ENCODE measurements around the gene ITCH. TPM values are rescaled to one million over a fixed set of nuclear protein-coding genes. Genes with fewer than 3 reads are reported as not detected.
"Not testable (repeated sequence)": the region's sequence is repeated elsewhere in the genome, so short reads cannot be mapped to it uniquely, and the experiment has no call there.

The ITCH gene
- total RNA-seq, 1 donor from 2014 or later, result 96.9 TPM

DNA sequence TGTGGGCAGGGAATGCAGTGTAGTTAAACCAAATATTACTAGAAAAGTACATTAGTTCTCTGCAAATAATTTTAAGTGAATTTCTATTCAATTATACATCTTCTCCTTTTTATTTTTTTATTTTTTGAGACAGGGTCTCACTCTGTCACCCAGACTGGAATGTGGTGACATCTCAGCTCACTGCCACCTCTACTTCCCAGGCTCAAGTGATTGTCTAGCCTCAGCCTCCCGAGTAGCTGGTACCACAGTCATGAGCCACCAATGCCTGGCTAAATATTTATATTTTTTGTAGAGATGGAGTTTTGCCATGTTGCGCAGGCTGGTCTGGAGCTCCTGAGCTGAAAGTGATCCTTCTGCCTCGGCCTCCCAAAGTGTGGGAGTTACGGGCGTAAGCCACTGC lies 76.1 kb downstream of the ITCH start:
- no peak for TF ChIP-seq CTCF (IDR thresholded peaks at IDR 0.05)
- Mint-ChIP-seq H3K36me3 (ENCODE audit: low read depth) (peaks cover 28% of the 10 kb centered on the region), H3K27me3 (ENCODE audit: low read depth) (no peaks in the 10 kb centered on the region), H3K27ac (ENCODE audit: unreplicated experiment) (no peak overlapping the region), H3K9me3 (ENCODE audit: low read depth) (no peaks in the 10 kb centered on the region), H3K4me3 (ENCODE audit: unreplicated experiment) (no peak overlapping the region), H3K4me1 (ENCODE audit: low read depth) (peaks cover 29% of the 10 kb centered on the region)
- DNase-seq (ENCODE audit: low spot score), result no peak

GRCh38 chr20:34441423-34441822 lies 78.3 kb downstream of the ITCH start:
- Mint-ChIP-seq H3K27ac (ENCODE audit: unreplicated experiment) (peak overlapping the region; percentile 27), H3K4me1 (ENCODE audit: low read depth) (peaks cover 19% of the 10 kb centered on the region), H3K36me3 (ENCODE audit: low read depth) (peaks cover 42% of the 10 kb centered on the region)
- H3K4me3 Mint-ChIP-seq (ENCODE audit: unreplicated experiment); H3K27me3 Mint-ChIP-seq (ENCODE audit: low read depth); DNase-seq (ENCODE audit: low spot score); H3K9me3 Mint-ChIP-seq (ENCODE audit: low read depth): not testable (repeated sequence)

GRCh38 chr20:34443546-34443945 lies 80.5 kb downstream of the ITCH start:
- DNase-seq (ENCODE audit: low spot score), result no peak
- TF ChIP-seq CTCF (IDR thresholded peaks at IDR 0.05), result no peak
- Mint-ChIP-seq H3K27ac (ENCODE audit: unreplicated experiment) (no peak overlapping the region), H3K4me3 (ENCODE audit: unreplicated experiment) (no peak overlapping the region), H3K9me3 (ENCODE audit: low read depth) (no peaks in the 10 kb centered on the region), H3K4me1 (ENCODE audit: low read depth) (no peaks in the 10 kb centered on the region), H3K27me3 (ENCODE audit: low read depth) (no peaks in the 10 kb centered on the region), H3K36me3 (ENCODE audit: low read depth) (peaks cover 60% of the 10 kb centered on the region)

- TF ChIP-seq CTCF (IDR thresholded peaks at IDR 0.05), result no peak
- Mint-ChIP-seq H3K9me3 (ENCODE audit: low read depth) (no peaks in the 10 kb centered on the region), H3K27me3 (ENCODE audit: low read depth) (no peaks in the 10 kb centered on the region), H3K4me3 (ENCODE audit: unreplicated experiment) (no peak overlapping the region), H3K4me1 (ENCODE audit: low read depth) (no peaks in the 10 kb centered on the region), H3K27ac (ENCODE audit: unreplicated experiment) (peak overlapping the region; percentile 78), H3K36me3 (ENCODE audit: low read depth) (peaks cover 62% of the 10 kb centered on the region)
- DNase-seq (ENCODE audit: low spot score), result no peak
Observed at GRCh38 chr20:34445177-34446065, 82.3 kb downstream of the ITCH start.

- DNase-seq (ENCODE audit: low spot score), result no peak
- H3K36me3 Mint-ChIP-seq (ENCODE audit: low read depth), result peaks cover 65% of the 10 kb centered on the region
- peak overlapping the region; percentile 37 for H3K27ac Mint-ChIP-seq (ENCODE audit: unreplicated experiment)
- H3K27me3 Mint-ChIP-seq (ENCODE audit: low read depth), result no peaks in the 10 kb centered on the region
- H3K4me3 Mint-ChIP-seq (ENCODE audit: unreplicated experiment), result no peak overlapping the region
- H3K9me3 Mint-ChIP-seq (ENCODE audit: low read depth), result no peaks in the 10 kb centered on the region
- no peak for TF ChIP-seq CTCF (IDR thresholded peaks at IDR 0.05)
- peaks cover 10% of the 10 kb centered on the region for H3K4me1 Mint-ChIP-seq (ENCODE audit: low read depth)
Observed at GRCh38 chr20:34448517-34448916, 85.4 kb downstream of the ITCH start.

All from chondrocyte (in vitro differentiated cells).